Panc1 (cell line): ENCODE results near the gene BCAM. TPM values are rescaled to one million over a fixed set of nuclear protein-coding genes. Genes with fewer than 3 reads are reported as not detected.

Experiments
- ATAC-seq: fragments of 200-7000 bp; cut with Tn5 transposase; 2 replicates; pipeline ENCODE4 v1.9.1; 2020; ENCODE audit warnings: mild to moderate bottlenecking, moderate library complexity
- BruUV-seq: library from RNA; stranded (reverse); fragments of 400-500 nt; replicated peaks from 2 replicates; lab custom pipeline; 2021; lab: Mats Ljungman, UMichigan
- CTCF ChIA-PET: fragments of 300-600 bp; sonication (Branson Sonifier 250); formaldehyde crosslinking; loops from one replicate; lab custom pipeline; 2022; ENCODE audit warnings: antibody characterized with exemption; lab: Charles Lee
- POLR2A ChIA-PET: fragments of 300-600 bp; sonication (Branson Sonifier 250); formaldehyde crosslinking; loops from one replicate; lab custom pipeline; 2022; ENCODE audit warnings: antibody characterized with exemption; lab: Charles Lee
- DNase-seq: peaks from one replicate; pipeline ENCODE4 v3.0.0-alpha.2; 2010; ENCODE audit warnings: low read depth, low spot score
- H3K27ac ChIP-seq: 2 replicates; pipeline ENCODE4 v1.5.1; 2011; ENCODE audit warnings: mild to moderate bottlenecking, low read length, inconsistent platforms
- H3K27me3 ChIP-seq: fragments of 200-500 bp; sonication (Bioruptor generic); 2 replicates; pipeline ENCODE4 v1.6.0; 2014; ENCODE audit warnings: low read length, inconsistent platforms; ENCODE audit not compliant: control insufficient read depth, insufficient read depth
- H3K36me3 ChIP-seq: fragments of 200-500 bp; sonication (Bioruptor generic); 2 replicates; pipeline ENCODE4 v1.5.1; 2014; ENCODE audit warnings: inconsistent platforms, mild to moderate bottlenecking, low read length, moderate library complexity; ENCODE audit not compliant: control insufficient read depth, insufficient read depth
- H3K4me1 ChIP-seq: 2 replicates; pipeline ENCODE4 v1.5.1; 2011; ENCODE audit warnings: inconsistent platforms, mild to moderate bottlenecking, low read length, moderate library complexity; ENCODE audit not compliant: control insufficient read depth, insufficient read depth
- H3K4me3 ChIP-seq, 2 experiments: 2 replicates each; pipeline ENCODE4 v1.5.1; 2011 to 2012; ENCODE audit warnings: low read depth in 2 of 2, low read length in 2 of 2, mild to moderate bottlenecking in 2 of 2, inconsistent platforms in 1 of 2, moderate library complexity in 1 of 2
- H3K9me3 ChIP-seq: fragments of 200-500 bp; sonication (Bioruptor generic); 2 replicates; pipeline ENCODE4 v1.5.1; 2014; ENCODE audit warnings: low read depth, mild to moderate bottlenecking, inconsistent platforms, low read length, moderate library complexity; ENCODE audit not compliant: control insufficient read depth, insufficient read depth
- POLR2AphosphoS5 ChIP-seq: IDR thresholded peaks from 2 replicates; pipeline ENCODE4 v1.6.1; 2012; ENCODE audit warnings: mild to moderate bottlenecking, low read depth, low read length, moderate library complexity
- SIN3A ChIP-seq: IDR thresholded peaks from 2 replicates; pipeline ENCODE4 v1.6.1; 2012; ENCODE audit warnings: low read depth, mild to moderate bottlenecking, low read length, moderate library complexity, borderline replicate concordance; ENCODE audit not compliant: insufficient read depth
- TCF7L2 ChIP-seq: IDR thresholded peaks from 2 replicates; pipeline ENCODE4 v1.6.1; 2011; ENCODE audit warnings: mild to moderate bottlenecking, low read depth, low read length, inconsistent platforms
- in situ Hi-C: cut with HindIII; loops from 2 replicates; pipeline ENCODE4 v1.10.0; 2016; ENCODE audit warnings: low sequenced_read_pairs, low pct_unique_long_range_greater_than_20kb
- intact Hi-C: fragments of 100-400 bp; cut with micrococcal nuclease; formaldehyde crosslinking; loops from one replicate; pipeline ENCODE4 v1.10.0; 2022; ENCODE audit not compliant: unreplicated experiment
- total RNA-seq: library from RNA; stranded (reverse); gene quantifications from one replicate; pipeline ENCODE4 v1.2.1, GENCODE V29; 2021; ENCODE audit not compliant: unreplicated experiment
- TF ChIP-seq, protein P1 (sequence below), 2 experiments: IDR thresholded peaks; 2 replicates each; pipeline ENCODE4 v1.6.1; 2011 to 2012; ENCODE audit warnings: low read depth in 2 of 2, control low read depth in 1 of 2, low read length in 1 of 2, mild to moderate bottlenecking in 1 of 2, moderate library complexity in 1 of 2; ENCODE audit not compliant: insufficient read depth in 1 of 2
- TF ChIP-seq, protein P2 (sequence below): fragments of 450-650 bp; IDR thresholded peaks from 2 replicates; pipeline ENCODE4 v1.5.1; 2017; ENCODE audit warnings: mild to moderate bottlenecking

Gene BCAM
- total RNA-seq, 1 experiment from 2014 or later, result 21.5 TPM

DNA sequence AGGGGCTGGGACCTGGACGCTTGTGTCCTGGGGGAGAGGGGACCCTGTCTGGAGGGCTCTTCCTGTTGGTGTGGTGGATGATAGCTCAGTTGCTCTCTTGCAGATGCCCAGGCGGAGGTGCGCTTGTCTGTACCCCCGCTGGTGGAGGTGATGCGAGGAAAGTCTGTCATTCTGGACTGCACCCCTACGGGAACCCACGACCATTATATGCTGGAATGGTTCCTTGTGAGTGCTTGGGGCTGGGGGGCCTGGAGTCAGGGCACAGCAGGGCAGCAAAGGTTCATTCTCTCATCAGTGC lies 2.2 kb downstream of the BCAM start:
- ATAC-seq (no peak), DNase-seq (no peak)
- H3K36me3 ChIP-seq, result no peaks in the 10 kb centered on the region
- no TSS peak for BruUV-seq
- no peaks in the 10 kb centered on the region for H3K9me3 ChIP-seq
- H3K27ac ChIP-seq, result no peak overlapping the region
- no peak overlapping the region for H3K4me3 ChIP-seq
- peaks cover 13% of the 10 kb centered on the region for H3K4me1 ChIP-seq
- H3K27me3 ChIP-seq, result no peaks in the 10 kb centered on the region
- ChIA-PET CTCF (no interaction called here), POLR2A (no interaction called here)
- intact Hi-C loops, result no loop called here
- in situ Hi-C loops, result no loop called here
- TF ChIP-seq POLR2AphosphoS5 (no peak), TCF7L2 (no peak), SIN3A (no peak)
- TF ChIP-seq, protein P1, sequence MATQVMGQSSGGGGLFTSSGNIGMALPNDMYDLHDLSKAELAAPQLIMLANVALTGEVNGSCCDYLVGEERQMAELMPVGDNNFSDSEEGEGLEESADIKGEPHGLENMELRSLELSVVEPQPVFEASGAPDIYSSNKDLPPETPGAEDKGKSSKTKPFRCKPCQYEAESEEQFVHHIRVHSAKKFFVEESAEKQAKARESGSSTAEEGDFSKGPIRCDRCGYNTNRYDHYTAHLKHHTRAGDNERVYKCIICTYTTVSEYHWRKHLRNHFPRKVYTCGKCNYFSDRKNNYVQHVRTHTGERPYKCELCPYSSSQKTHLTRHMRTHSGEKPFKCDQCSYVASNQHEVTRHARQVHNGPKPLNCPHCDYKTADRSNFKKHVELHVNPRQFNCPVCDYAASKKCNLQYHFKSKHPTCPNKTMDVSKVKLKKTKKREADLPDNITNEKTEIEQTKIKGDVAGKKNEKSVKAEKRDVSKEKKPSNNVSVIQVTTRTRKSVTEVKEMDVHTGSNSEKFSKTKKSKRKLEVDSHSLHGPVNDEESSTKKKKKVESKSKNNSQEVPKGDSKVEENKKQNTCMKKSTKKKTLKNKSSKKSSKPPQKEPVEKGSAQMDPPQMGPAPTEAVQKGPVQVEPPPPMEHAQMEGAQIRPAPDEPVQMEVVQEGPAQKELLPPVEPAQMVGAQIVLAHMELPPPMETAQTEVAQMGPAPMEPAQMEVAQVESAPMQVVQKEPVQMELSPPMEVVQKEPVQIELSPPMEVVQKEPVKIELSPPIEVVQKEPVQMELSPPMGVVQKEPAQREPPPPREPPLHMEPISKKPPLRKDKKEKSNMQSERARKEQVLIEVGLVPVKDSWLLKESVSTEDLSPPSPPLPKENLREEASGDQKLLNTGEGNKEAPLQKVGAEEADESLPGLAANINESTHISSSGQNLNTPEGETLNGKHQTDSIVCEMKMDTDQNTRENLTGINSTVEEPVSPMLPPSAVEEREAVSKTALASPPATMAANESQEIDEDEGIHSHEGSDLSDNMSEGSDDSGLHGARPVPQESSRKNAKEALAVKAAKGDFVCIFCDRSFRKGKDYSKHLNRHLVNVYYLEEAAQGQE (IDR thresholded peaks at IDR 0.05; ENCODE audit: insufficient read depth in 1 of 2, low read depth in 2 of 2, low read length in 1 of 2), result no peak
- TF ChIP-seq, protein P2, sequence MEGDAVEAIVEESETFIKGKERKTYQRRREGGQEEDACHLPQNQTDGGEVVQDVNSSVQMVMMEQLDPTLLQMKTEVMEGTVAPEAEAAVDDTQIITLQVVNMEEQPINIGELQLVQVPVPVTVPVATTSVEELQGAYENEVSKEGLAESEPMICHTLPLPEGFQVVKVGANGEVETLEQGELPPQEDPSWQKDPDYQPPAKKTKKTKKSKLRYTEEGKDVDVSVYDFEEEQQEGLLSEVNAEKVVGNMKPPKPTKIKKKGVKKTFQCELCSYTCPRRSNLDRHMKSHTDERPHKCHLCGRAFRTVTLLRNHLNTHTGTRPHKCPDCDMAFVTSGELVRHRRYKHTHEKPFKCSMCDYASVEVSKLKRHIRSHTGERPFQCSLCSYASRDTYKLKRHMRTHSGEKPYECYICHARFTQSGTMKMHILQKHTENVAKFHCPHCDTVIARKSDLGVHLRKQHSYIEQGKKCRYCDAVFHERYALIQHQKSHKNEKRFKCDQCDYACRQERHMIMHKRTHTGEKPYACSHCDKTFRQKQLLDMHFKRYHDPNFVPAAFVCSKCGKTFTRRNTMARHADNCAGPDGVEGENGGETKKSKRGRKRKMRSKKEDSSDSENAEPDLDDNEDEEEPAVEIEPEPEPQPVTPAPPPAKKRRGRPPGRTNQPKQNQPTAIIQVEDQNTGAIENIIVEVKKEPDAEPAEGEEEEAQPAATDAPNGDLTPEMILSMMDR, result no peak

DNA sequence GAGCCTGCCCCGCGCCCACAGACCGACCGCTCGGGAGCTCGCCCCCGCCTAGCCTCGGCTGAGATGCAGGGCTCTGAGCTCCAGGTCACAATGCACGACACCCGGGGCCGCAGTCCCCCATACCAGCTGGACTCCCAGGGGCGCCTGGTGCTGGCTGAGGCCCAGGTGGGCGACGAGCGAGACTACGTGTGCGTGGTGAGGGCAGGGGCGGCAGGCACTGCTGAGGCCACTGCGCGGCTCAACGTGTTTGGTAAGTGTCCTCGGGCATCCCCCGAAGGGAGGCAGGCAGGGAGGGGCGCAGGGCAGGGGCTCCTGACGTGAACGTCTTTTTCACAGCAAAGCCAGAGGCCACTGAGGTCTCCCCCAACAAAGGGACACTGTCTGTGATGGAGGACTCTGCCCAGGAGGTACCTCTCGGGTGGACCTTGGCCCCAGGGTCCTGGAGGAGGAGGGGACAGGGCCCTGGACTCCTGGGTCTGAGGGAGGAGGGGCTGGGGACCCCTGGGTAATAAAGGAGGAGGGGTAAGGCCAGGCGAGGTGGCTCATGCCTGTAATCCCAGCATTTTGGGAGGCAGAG lies 3.3 kb downstream of the BCAM start:
- no peaks in the 10 kb centered on the region for H3K36me3 ChIP-seq
- ChIA-PET CTCF (interaction anchor here (0.6 kb wide), 1 partner anchor 37 kb away, joined by 9 read pairs; no protein-coding TSS in a partner anchor), POLR2A (no interaction called here)

More for the DNA sequence above, 3.3 kb downstream of the BCAM start:
- no peak overlapping the region for H3K27ac ChIP-seq
- H3K27me3 ChIP-seq, result no peaks in the 10 kb centered on the region
- ATAC-seq (no peak), DNase-seq (no peak)
- H3K9me3 ChIP-seq, result no peaks in the 10 kb centered on the region
- TF ChIP-seq SIN3A (no peak), TCF7L2 (no peak), POLR2AphosphoS5 (no peak)
- TF ChIP-seq, protein P1 (IDR thresholded peaks at IDR 0.05; ENCODE audit: insufficient read depth in 1 of 2, low read depth in 2 of 2, low read length in 1 of 2), result no peak
- TF ChIP-seq, protein P2, result no peak
- no TSS peak for BruUV-seq
- H3K4me1 ChIP-seq, result peaks cover 12% of the 10 kb centered on the region
- intact Hi-C loops (no loop called here), in situ Hi-C loops (no loop called here)
- H3K4me3 ChIP-seq, result no peak overlapping the region
